Ishikawa (cell line): ENCODE results near the gene ATRNL1.

Experiments used
- EP300 ChIP-seq: IDR thresholded peaks from 2 replicates; pipeline ENCODE4 v1.6.1; 2012; ENCODE audit warnings: borderline replicate concordance
- RAD21 ChIP-seq: IDR thresholded peaks from 2 replicates; pipeline ENCODE4 v1.6.1; 2012; ENCODE audit warnings: low read depth

DNA sequence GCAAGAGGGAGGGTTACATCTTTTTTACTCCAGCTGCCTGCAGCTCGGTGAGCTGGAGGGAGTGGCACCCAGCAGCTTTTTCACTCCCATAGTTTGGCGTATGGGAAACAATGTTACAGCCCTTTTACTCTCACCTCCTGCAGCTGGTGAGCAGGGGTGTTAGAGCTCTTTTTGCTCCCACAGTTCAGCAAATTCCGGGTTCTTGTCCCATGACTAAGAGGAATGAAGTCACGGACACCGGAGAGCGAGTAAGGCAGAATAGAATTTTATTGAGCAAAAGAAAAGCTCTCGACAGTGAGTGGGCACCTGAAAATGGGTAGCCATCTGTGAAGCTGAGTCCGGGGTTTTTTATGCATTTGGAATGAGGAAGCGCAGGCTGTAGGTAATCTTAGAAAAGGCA is 733.2 kb downstream of the ATRNL1 start:
- TF ChIP-seq EP300 (no peak), RAD21 (no peak)
